Measurements from ENCODE around the gene SNX8. TPM values are rescaled to one million over a fixed set of nuclear protein-coding genes. Genes with fewer than 3 reads are reported as not detected.

SNX8 gene
- total RNA-seq, 4 donors from 2014 or later = 16.0 to 63.3 (median 31.6) TPM

- no peak for TF ChIP-seq CTCF (IDR thresholded peaks at IDR 0.05; ENCODE audit: low read depth)
These were observed 111.9 kb downstream of the SNX8 start for GRCh38 chr7:2202361-2202761.

Other genes starting within 250 kb of the SNX8 start
- gene MAD1L1, start 81.5 kb downstream of the SNX8 start, total RNA-seq = 10 to 100 TPM; 21.0 to 49.7 (median 29.8) TPM
- gene MRM2, start 72.2 kb downstream of the SNX8 start, total RNA-seq = 10 to 100 TPM; 12.2 to 15.5 (median 14.1) TPM
- 10 to 100 TPM; 11.3 to 25.8 (median 24.8) TPM for gene NUDT1, start 72.2 kb downstream of the SNX8 start, total RNA-seq
- 100 to 1,000 TPM in 2 of 4 donors, 10 to 100 TPM in 2; 76.8 to 151 (median 102) TPM for gene EIF3B, start 40.4 kb upstream of the SNX8 start, total RNA-seq
- gene CHST12, start 89.2 kb upstream of the SNX8 start, total RNA-seq = 10 to 100 TPM in 3 of 4 donors, 1 to 10 TPM in 1; 5.2 to 26.0 (median 13.8) TPM
- gene GRIFIN, start 162.0 kb upstream of the SNX8 start, total RNA-seq = not detected
- 10 to 100 TPM in 3 of 4 donors, 1 to 10 TPM in 1; 6.8 to 21.1 (median 14.5) TPM for gene LFNG, start 205.3 kb upstream of the SNX8 start, total RNA-seq
- 10 to 100 TPM; 11.7 to 42.2 (median 19.8) TPM for gene BRAT1, start 241.1 kb upstream of the SNX8 start, total RNA-seq
- 10 to 100 TPM in 3 of 4 donors, 1 to 10 TPM in 1; 9.0 to 20.7 (median 12.6) TPM for gene IQCE, start 244.5 kb upstream of the SNX8 start, total RNA-seq

Measured in subcutaneous adipose tissue (tissue), 4 donors.